GM12878 (cell line): ENCODE measurements around the gene CLEC1A. TPM values are rescaled to one million over a fixed set of nuclear protein-coding genes. Genes with fewer than 3 reads are reported as not detected.

Experiments used
- ATAC-seq: fragments of 200-7000 bp; cut with Tn5 transposase; 3 replicates; pipeline ENCODE4 v1.9.1; 2020; ENCODE audit warnings: mild to moderate bottlenecking, moderate library complexity
- BruUV-seq: library from RNA; stranded (reverse); fragments of 400-500 nt; replicated peaks from 2 replicates; lab custom pipeline; 2021; lab: Mats Ljungman, UMichigan
- CTCF ChIA-PET: fragments of 300-600 bp; sonication (Branson Sonifier 250); formaldehyde crosslinking; extraction: SDS; loops from one replicate; lab custom pipeline; 2021; ENCODE audit warnings: inconsistent platforms; lab: Yijun Ruan, JAX
- POLR2A ChIA-PET: fragments of 350-600 bp; formaldehyde crosslinking; extraction: SDS; loops from one replicate; lab custom pipeline; 2021; ENCODE audit warnings: inconsistent platforms; lab: Charles Lee
- RAD21 ChIA-PET: fragments of 300-600 bp; sonication (Branson Sonifier 250); formaldehyde crosslinking; loops from one replicate; lab custom pipeline; 2023; ENCODE audit warnings: antibody characterized with exemption; ENCODE audit not compliant: unreplicated experiment; lab: Charles Lee
- SMC1A ChIA-PET: fragments of 300-600 bp; sonication (Branson Sonifier 250); formaldehyde crosslinking; loops from one replicate; lab custom pipeline; 2023; ENCODE audit not compliant: unreplicated experiment, uncharacterized antibody; lab: Charles Lee
- DNase-seq: peaks from one replicate; pipeline ENCODE4 v3.0.0-alpha.2; 2011; ENCODE audit warnings: low read depth, low spot score
- FAIRE-seq: peaks from 3 replicates; lab custom pipeline; 2011; peaks lifted over from hg19 to GRCh38; lab: Jason Lieb, UNC
- H2AFZ ChIP-seq: 2 replicates; pipeline ENCODE4 v1.6.0; 2011; ENCODE audit warnings: low read depth, low read length, control low read depth; ENCODE audit not compliant: control insufficient read depth
- H3K27ac ChIP-seq: 2 replicates; pipeline ENCODE4 v1.5.1; 2011; ENCODE audit warnings: control low read depth; ENCODE audit not compliant: control insufficient read depth, insufficient read depth
- H3K27me3 ChIP-seq, 2 experiments: replicated peaks in 1 of 2; 2 replicates each; pipeline versions ENCODE4 v1.6.0 to v1.6.1; 2011; ENCODE audit warnings: low read length in 1 of 2; ENCODE audit not compliant: control insufficient read depth in 2 of 2, insufficient read depth in 2 of 2
- H3K36me3 ChIP-seq, 2 experiments: 2 replicates each; pipeline ENCODE4 v1.5.1; 2011; ENCODE audit warnings: low read length in 1 of 2; ENCODE audit not compliant: control insufficient read depth in 2 of 2, insufficient read depth in 2 of 2
- H3K4me1 ChIP-seq: 2 replicates; pipeline ENCODE4 v1.6.1; 2011; ENCODE audit warnings: mild to moderate bottlenecking, low read length, moderate library complexity, mixed read lengths; ENCODE audit not compliant: control insufficient read depth, insufficient read depth
- H3K4me2 ChIP-seq: 2 replicates; pipeline ENCODE4 v1.6.0; 2011; ENCODE audit warnings: control low read depth; ENCODE audit not compliant: control insufficient read depth, insufficient read depth
- H3K4me3 ChIP-seq: fragments of 200-600 bp; sonication (generic); 2 replicates; pipeline ENCODE4 v1.5.1; 2016
- H3K79me2 ChIP-seq: 2 replicates; pipeline ENCODE4 v1.6.0; 2011; ENCODE audit warnings: low read length; ENCODE audit not compliant: control insufficient read depth, insufficient read depth
- H3K9ac ChIP-seq: 2 replicates; pipeline ENCODE4 v1.8.0; 2011; ENCODE audit warnings: low read length, control low read depth, mixed read lengths; ENCODE audit not compliant: control insufficient read depth, insufficient read depth
- H3K9me3 ChIP-seq: replicated peaks from 3 replicates; pipeline ENCODE4 v1.5.1; 2011; ENCODE audit warnings: mild to moderate bottlenecking, low read length; ENCODE audit not compliant: control insufficient read depth, insufficient read depth
- H4K20me1 ChIP-seq: 2 replicates; pipeline ENCODE4 v1.6.0; 2011; ENCODE audit not compliant: control insufficient read depth, insufficient read depth
- CHD2 ChIP-seq: IDR thresholded peaks from 2 replicates; pipeline ENCODE4 v1.6.1; 2011; ENCODE audit warnings: low read depth, low read length, improper control_type of control experiment, borderline replicate concordance
- EGR1 ChIP-seq, 2 experiments: IDR thresholded peaks; 1 replicate in 1 of 2; 2 replicates in 1 of 2; pipeline ENCODE4 v1.6.1; 2011 to 2012; ENCODE audit warnings: low read depth in 2 of 2, low read length in 2 of 2, borderline replicate concordance in 1 of 2, mild to moderate bottlenecking in 1 of 2, moderate library complexity in 1 of 2
- ESRRA ChIP-seq: IDR thresholded peaks from 2 replicates; pipeline ENCODE4 v1.6.1; 2012; ENCODE audit warnings: mild to moderate bottlenecking, low read length, improper control_type of control experiment
- IKZF1 ChIP-seq: fragments of 450-650 bp; conservative IDR thresholded peaks from 2 replicates; pipeline ENCODE4 v1.6.1; 2017; ENCODE audit warnings: antibody characterized with exemption, mild to moderate bottlenecking
- MYB ChIP-seq: fragments of 150-350 bp; IDR thresholded peaks from 2 replicates; pipeline ENCODE4 v1.6.1; 2014; ENCODE audit warnings: mild to moderate bottlenecking, low read depth, low read length, borderline replicate concordance
- NFIC ChIP-seq: IDR thresholded peaks from 2 replicates; pipeline ENCODE4 v1.6.1; 2012; ENCODE audit warnings: low read depth, mild to moderate bottlenecking, inconsistent platforms, low read length, moderate library complexity
- NFXL1 ChIP-seq: fragments of 450-650 bp; IDR thresholded peaks from 2 replicates; pipeline ENCODE4 v1.6.1; 2017; ENCODE audit warnings: antibody characterized with exemption, mild to moderate bottlenecking, borderline replicate concordance
- NR2F1 ChIP-seq: fragments of 450-650 bp; conservative IDR thresholded peaks from 2 replicates; pipeline ENCODE4 v1.6.1; 2017; ENCODE audit warnings: mild to moderate bottlenecking
- PAX5 ChIP-seq: IDR thresholded peaks from 2 replicates; pipeline ENCODE4 v1.6.1; 2011; ENCODE audit warnings: low read depth, low read length, borderline replicate concordance
- RB1 ChIP-seq: fragments of 450-650 bp; formaldehyde crosslinking; IDR thresholded peaks from 2 replicates; pipeline ENCODE4 v1.6.1; 2017; ENCODE audit warnings: mild to moderate bottlenecking, borderline replicate concordance
- SMARCA5 ChIP-seq: fragments of 450-650 bp; IDR thresholded peaks from 2 replicates; pipeline ENCODE4 v1.6.1; 2017; ENCODE audit warnings: mild to moderate bottlenecking
- SP1 ChIP-seq: IDR thresholded peaks from one replicate; pipeline ENCODE4 v1.6.1; 2011; ENCODE audit warnings: low read depth, low read length
- SPI1 ChIP-seq: IDR thresholded peaks from 2 replicates; pipeline ENCODE4 v1.6.1; 2011; ENCODE audit warnings: low read depth, mild to moderate bottlenecking, low read length, moderate library complexity, borderline replicate concordance; ENCODE audit not compliant: insufficient read depth
- USF1 ChIP-seq: IDR thresholded peaks from 2 replicates; pipeline ENCODE4 v1.6.1; 2011; ENCODE audit warnings: borderline replicate concordance, low read depth, mild to moderate bottlenecking, moderate library complexity, mixed read lengths, low read length; ENCODE audit not compliant: insufficient read depth; ENCODE audit errors: extremely low read length
- ZBTB40 ChIP-seq: fragments of 450-650 bp; IDR thresholded peaks from 2 replicates; pipeline ENCODE4 v1.6.1; 2016; ENCODE audit warnings: mild to moderate bottlenecking, moderate library complexity, borderline replicate concordance
- ZNF687 ChIP-seq: fragments of 450-650 bp; IDR thresholded peaks from 2 replicates; pipeline ENCODE4 v1.6.1; 2017; ENCODE audit warnings: mild to moderate bottlenecking, moderate library complexity
- WGBS: methylation state at CpG from one replicate; pipeline ENCODE4 v1.1.6; 2016; ENCODE audit warnings: low lambda C conversion rate; ENCODE audit not compliant: insufficient replicate concordance, insufficient coverage; ENCODE audit errors: missing lambda C conversion rate; 5-methylcytosine and 5-hydroxymethylcytosine counted together
- in situ Hi-C: fragments of 300-500 bp; cut with MboI; formaldehyde crosslinking; loops from 9 replicates; pipeline ENCODE4 v1.14.3; 2018; ENCODE audit warnings: mixed read lengths
- intact Hi-C: fragments of 100-400 bp; cut with micrococcal nuclease; formaldehyde crosslinking; loops from one replicate; pipeline ENCODE4 v1.14.2; 2022; ENCODE audit not compliant: unreplicated experiment
- polyA plus RNA-seq, 11 experiments: library from polyadenylated mRNA; depleted of rRNA in 4 of 11; unstranded in 6 of 11; stranded (reverse) in 5 of 11; fragments of >200 nt; fragmentation: Nextera tagmentation in 4 of 11; fragmentation: Illumina TruSeq in 1 of 11; extraction: Ambion mirVana in 4 of 11; extraction: Trizol in 1 of 11; gene quantifications; 1 replicate in 1 of 11; 2 replicates in 10 of 11; pipeline versions ENCODE4 v1.2.1 to v1.2.3, GENCODE V29; 2011 to 2016; ENCODE audit warnings: inconsistent platforms in 2 of 11, missing spikeins in 2 of 11, low read depth in 1 of 11
- total RNA-seq, 4 experiments: library from RNA; depleted of rRNA in 3 of 4; stranded (reverse); fragments of >200 nt in 3 of 4; fragmentation: Illumina TruSeq in 1 of 4; extraction: Trizol in 1 of 4; gene quantifications; 2 replicates each; pipeline versions ENCODE4 v1.2.1 to v1.2.3, GENCODE V29; 2013 to 2021

CLEC1A gene
- total and polyA plus RNA-seq, 10 of the 15 experiments (the other 5 are each of a cell fraction or from before 2014, with no cell fraction given): not detected

- TF ChIP-seq USF1 (no peak), NFXL1 (no peak), SP1 (no peak), ZBTB40 (no peak), SMARCA5 (no peak), CHD2 (no peak), ESRRA (no peak)
Observed at GRCh38 chr12:10030446-10030845, 68.3 kb downstream of the CLEC1A start, which contains the start of gene CLEC9A (continued).

GRCh38 chr12:10027721-10028120, 71.1 kb downstream of the CLEC1A start:
- intact Hi-C loops: no loop called here
- Histone ChIP-seq H3K9me3 (no peaks in the 10 kb centered on the region), H3K4me3 (no peak overlapping the region), H3K9ac (no peak overlapping the region), H2AFZ (no peak overlapping the region), H3K27ac (no peak overlapping the region), H3K27me3 (no peaks in the 10 kb centered on the region), H3K4me1 (no peaks in the 10 kb centered on the region), H3K36me3 (no peaks in the 10 kb centered on the region), H3K79me2 (no peaks in the 10 kb centered on the region), H4K20me1 (no peaks in the 10 kb centered on the region), H3K4me2 (no peak overlapping the region)
- SMC1A ChIA-PET: no interaction called here
- DNase-seq: no peak
- POLR2A ChIA-PET: no interaction called here
- BruUV-seq: no TSS peak
- ATAC-seq: no peak
- no peak for FAIRE-seq
- RAD21 ChIA-PET: no interaction called here
- CTCF ChIA-PET: no interaction called here
- in situ Hi-C loops: no loop called here
- WGBS: 49% methylated on average over 4 of the region's 4 CpGs
- TF ChIP-seq ZNF687: no peak
- no peak for TF ChIP-seq PAX5
- TF ChIP-seq IKZF1: no peak
- no peak for TF ChIP-seq NR2F1
- no peak for TF ChIP-seq SPI1
- no peak for TF ChIP-seq EGR1 (IDR thresholded peaks at IDR 0.05; ENCODE audit: borderline replicate concordance in 1 of 2, low read depth in 2 of 2, low read length in 2 of 2)
- no peak for TF ChIP-seq NFIC
- TF ChIP-seq RB1: no peak
- no peak for TF ChIP-seq MYB
